Uterus (tissue), 2 donors: ENCODE results near the gene ERGIC1.

Source experiments
- CTCF ChIP-seq, 4 experiments: fragments of 200-600 bp in 2 of 4; fragments of 450-650 bp in 2 of 4; sonication (generic) in 2 of 4; IDR thresholded peaks; one replicate each; pipeline ENCODE4 v1.5.1; 2016 to 2019; ENCODE audit warnings: antibody characterized with exemption in 4 of 4, mild to moderate bottlenecking in 2 of 4, moderate library complexity in 1 of 4
- POLR2A ChIP-seq, 2 donors: fragments of 450-650 bp; IDR thresholded peaks; one replicate each; pipeline ENCODE4 v1.6.1; 2016; ENCODE audit warnings: antibody characterized with exemption in 2 of 2, mild to moderate bottlenecking in 1 of 2, moderate library complexity in 1 of 2

DNA sequence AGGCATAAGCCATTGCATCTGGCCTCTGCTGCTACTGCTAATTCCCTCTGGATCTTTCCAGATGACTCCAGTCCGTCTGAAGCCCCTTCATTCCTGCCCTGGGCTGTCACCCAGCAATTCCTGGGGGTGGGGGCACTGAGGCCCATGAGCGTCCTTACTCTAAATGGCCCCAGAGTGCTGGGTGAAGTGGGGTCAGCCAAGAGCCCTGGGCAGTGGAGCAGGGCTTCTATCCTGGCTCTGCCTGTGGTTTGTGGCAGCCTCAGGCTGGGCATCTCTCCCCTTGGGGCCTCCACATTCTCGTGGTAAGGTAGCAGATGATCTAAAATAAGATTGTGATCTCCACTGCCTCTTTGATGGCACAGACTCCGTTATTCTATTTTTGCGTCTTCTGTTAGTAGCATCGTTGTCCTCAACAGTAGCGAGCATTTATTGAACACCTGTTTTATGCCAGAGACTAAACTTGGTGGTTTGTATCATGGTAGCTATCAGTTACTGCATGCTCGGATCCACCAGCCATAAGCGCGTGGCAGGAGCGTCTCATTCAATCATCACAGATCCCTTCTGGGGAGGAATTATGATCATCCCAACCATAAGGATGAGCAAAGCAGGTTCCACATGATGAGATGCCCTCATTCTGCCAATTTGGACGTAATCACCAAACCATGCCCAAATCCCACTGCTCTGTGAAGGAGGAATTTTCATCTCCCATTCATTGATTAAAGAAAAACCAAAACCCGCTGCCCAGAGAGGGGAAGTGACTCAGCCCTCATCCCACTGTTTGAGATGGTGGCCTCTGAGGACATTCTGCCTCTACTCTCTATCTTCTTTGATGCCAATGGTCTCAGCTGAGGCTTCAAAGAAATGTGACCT is 41.1 kb upstream of the ERGIC1 start:
- TF ChIP-seq CTCF (IDR thresholded peaks at IDR 0.05) (no peak), POLR2A (IDR thresholded peaks at IDR 0.05) (no peak)
